Measurements from ENCODE around the gene ABR. TPM values are rescaled to one million over a fixed set of nuclear protein-coding genes. Genes with fewer than 3 reads are reported as not detected.
"Not testable (repeated sequence)": the region's sequence is repeated elsewhere in the genome, so short reads cannot be mapped to it uniquely, and the experiment has no call there.

The ABR gene
- total and polyA plus RNA-seq, 8 donors, result 59.0 to 187 (median 80.5) TPM

DNA sequence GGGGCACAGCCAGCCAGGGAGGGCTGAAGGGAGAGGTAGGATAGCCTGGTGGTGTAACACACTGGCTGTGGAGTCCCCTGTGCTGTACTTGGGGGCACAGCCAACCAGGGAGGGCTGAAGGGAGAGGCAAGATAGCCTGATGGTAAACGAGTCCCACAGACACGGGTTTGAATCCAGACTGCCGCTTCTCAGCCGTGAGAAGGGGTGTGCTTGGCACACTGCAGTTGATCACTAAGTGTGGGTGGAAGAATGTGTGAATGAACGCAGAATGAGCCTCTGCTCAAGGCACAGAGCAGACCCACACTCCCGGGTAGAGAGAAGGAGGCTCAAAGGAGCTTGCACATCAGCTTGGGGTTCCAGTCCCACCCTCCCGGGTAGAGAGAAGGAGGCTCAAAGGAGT is 111.4 kb downstream of the ABR start:
- ATAC-seq (no peak), DNase-seq (peak in 1 of 4 donors; percentile 20)
- Histone ChIP-seq H3K4me1 (no peaks in the 10 kb centered on the region), H3K4me3 (no peak overlapping the region), H3K27me3 (no peaks in the 10 kb centered on the region), H3K27ac (no peak overlapping the region), H3K9me3 (no peaks in the 10 kb centered on the region), H3K36me3 (peaks cover 4 to 81% of the 10 kb centered on the region in 2 donors)
- intact Hi-C loops (cut with DNase I), result no loop called here
- TF ChIP-seq, protein P1, sequence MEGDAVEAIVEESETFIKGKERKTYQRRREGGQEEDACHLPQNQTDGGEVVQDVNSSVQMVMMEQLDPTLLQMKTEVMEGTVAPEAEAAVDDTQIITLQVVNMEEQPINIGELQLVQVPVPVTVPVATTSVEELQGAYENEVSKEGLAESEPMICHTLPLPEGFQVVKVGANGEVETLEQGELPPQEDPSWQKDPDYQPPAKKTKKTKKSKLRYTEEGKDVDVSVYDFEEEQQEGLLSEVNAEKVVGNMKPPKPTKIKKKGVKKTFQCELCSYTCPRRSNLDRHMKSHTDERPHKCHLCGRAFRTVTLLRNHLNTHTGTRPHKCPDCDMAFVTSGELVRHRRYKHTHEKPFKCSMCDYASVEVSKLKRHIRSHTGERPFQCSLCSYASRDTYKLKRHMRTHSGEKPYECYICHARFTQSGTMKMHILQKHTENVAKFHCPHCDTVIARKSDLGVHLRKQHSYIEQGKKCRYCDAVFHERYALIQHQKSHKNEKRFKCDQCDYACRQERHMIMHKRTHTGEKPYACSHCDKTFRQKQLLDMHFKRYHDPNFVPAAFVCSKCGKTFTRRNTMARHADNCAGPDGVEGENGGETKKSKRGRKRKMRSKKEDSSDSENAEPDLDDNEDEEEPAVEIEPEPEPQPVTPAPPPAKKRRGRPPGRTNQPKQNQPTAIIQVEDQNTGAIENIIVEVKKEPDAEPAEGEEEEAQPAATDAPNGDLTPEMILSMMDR (IDR thresholded peaks at IDR 0.05), result no peak

DNA sequence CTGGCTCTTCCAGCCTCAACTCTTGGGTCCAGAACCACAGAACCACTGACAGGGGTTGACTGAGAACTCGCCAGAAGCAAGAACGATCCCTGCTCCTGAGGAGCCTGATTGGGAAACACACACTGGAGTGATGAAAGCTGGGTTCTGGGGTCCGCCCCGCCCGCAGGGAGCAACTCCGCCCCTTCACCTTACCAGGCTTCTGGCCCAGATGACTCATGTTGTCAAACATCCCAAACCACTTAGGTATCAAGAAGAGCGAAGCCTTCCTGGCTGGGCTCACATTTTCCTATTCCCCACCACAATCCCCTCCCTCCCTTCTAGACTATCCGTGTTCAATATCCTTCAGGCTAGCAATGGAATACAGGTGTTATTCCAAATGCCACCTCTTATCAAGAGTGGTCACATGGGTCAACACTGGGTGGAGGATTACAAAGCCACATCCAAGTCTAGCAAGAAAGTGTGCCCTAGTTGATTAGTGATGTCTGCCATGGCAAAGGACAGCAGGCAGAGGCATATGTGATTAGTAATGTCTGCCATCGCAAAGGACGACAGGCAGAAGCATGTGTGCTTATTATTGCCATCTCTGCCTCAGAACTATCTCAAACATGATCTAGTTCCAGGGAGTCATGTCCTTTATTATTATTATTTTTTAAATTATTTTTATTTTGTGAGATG is 112.4 kb downstream of the ABR start:
- H3K27ac ChIP-seq, result peak overlapping the region; percentile 8 to 37
- H3K4me3 ChIP-seq, result no peak overlapping the region
- H3K9me3 ChIP-seq, result no peaks in the 10 kb centered on the region
- peaks cover 4 to 72% of the 10 kb centered on the region in 2 donors for H3K36me3 ChIP-seq
- TF ChIP-seq, protein P1 (IDR thresholded peaks at IDR 0.05), result no peak
- peak; percentile 94 for ATAC-seq
- no peaks in the 10 kb centered on the region for H3K27me3 ChIP-seq
- peak in 2 of 4 donors; percentile 68 to 83 for DNase-seq
- intact Hi-C loops (cut with DNase I), result no loop called here
- no peaks in the 10 kb centered on the region for H3K4me1 ChIP-seq

DNA sequence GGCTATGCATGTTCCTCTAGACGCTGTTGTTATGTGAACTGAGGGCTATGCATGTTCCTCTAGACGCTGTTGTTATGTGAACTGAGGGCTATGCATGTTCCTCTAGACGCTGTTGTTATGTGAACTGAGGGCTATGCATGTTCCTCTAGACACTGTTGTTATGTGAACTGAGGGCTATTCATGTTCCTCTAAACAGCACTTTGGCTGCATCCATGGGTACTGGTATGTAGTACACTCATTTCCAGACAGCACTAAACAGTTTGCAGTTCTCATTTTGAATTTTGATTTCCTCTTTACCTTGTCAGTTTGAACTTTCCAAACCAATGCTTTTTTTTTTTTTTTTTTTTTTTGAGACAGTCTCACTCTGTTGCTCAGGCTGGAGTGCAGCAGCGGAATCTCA is 114.4 kb downstream of the ABR start:
- H3K4me3 ChIP-seq; H3K9me3 ChIP-seq; H3K27ac ChIP-seq; ATAC-seq; intact Hi-C loops (cut with DNase I); H3K27me3 ChIP-seq; DNase-seq: not testable (repeated sequence)
- H3K4me1 ChIP-seq, result peaks cover 0 to 15% of the 10 kb centered on the region in 2 donors
- H3K36me3 ChIP-seq, result peaks cover 4 to 68% of the 10 kb centered on the region in 2 donors

DNA sequence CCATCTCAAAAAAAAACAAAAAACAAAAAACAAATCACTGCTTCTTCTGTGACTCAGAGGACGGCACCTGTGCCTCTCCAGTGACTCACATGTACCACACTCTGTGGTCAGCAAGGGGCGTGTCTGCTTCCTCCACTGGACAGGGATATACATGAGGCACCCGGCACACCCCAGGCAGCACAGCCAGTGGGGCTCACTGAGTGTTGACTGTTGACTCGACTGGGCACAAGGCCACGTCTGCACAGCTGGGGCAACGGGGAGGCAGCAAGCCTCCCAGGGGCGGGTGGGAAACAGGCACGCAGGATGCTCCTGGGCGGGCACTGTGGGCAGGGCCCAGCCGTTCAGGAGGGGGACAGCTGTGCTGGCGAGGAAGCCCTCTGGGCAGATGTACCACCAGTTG is 118.8 kb downstream of the ABR start:
- DNase-seq (peak in 2 of 4 donors; percentile 85 to 93), ATAC-seq (peak; percentile 93)
- peaks cover 0 to 66% of the 10 kb centered on the region in 2 donors for H3K36me3 ChIP-seq
- H3K4me3 ChIP-seq, result no peak overlapping the region
- peak overlapping the region in 1 of 2 donors; percentile 6 for H3K27ac ChIP-seq
- H3K4me1 ChIP-seq, result peaks cover 0 to 25% of the 10 kb centered on the region in 2 donors
- intact Hi-C loops (cut with DNase I), result no loop called here
- H3K9me3 ChIP-seq, result no peaks in the 10 kb centered on the region
- H3K27me3 ChIP-seq, result no peaks in the 10 kb centered on the region
- TF ChIP-seq, protein P1 (IDR thresholded peaks at IDR 0.05), result no peak

DNA sequence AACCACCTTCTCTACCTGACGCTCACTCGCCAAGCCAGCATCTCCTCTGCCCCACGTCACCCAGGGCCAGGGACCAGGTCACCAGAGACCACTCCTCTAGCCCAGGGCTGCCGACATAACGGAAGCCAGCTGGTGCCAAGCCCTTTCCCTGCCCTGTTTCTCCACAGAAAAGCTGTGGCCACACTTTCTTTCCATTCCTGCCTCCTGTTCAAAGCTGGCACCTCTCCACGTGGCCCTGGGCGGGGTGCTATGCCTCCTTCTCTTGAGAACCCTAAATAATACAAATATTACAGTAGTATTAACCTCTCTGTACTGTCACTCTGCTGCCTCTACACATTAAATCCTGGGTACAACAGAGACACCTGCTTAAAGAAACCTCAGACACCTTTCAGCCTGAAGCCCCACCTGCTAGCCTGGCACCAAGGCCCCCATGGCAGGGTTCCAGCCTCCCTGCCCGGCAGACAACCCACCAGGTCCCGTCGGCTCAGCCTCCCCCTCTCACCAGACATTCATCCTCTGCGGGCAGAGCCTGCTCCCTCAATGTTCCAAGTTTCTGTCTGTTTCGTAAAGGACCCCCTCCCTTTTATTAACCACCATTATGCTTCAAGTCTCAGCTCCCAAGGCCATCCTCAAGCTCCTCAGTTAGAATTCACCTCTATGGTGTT is 120.5 kb downstream of the ABR start:
- H3K27ac ChIP-seq, result no peak overlapping the region
- TF ChIP-seq, protein P1 (IDR thresholded peaks at IDR 0.05), result no peak
- DNase-seq (peak in 1 of 4 donors; percentile 68), ATAC-seq (no peak)
- no peak overlapping the region for H3K4me3 ChIP-seq
- H3K36me3 ChIP-seq, result peaks cover 0 to 75% of the 10 kb centered on the region in 2 donors
- no peaks in the 10 kb centered on the region for H3K9me3 ChIP-seq
- H3K4me1 ChIP-seq, result peaks cover 0 to 29% of the 10 kb centered on the region in 2 donors
- no peaks in the 10 kb centered on the region for H3K27me3 ChIP-seq
- intact Hi-C loops (cut with DNase I), result no loop called here
